ENCODE data around the gene ZNF516. TPM values are rescaled to one million over a fixed set of nuclear protein-coding genes. Genes with fewer than 3 reads are reported as not detected.

ZNF516 gene
- total and polyA plus RNA-seq, 2 of the 13 experiments (the other 11 are each of a cell fraction or from before 2014, with no cell fraction given): 16.6 to 18.7 TPM

GRCh38 chr18:76492669-76493212 lies 2.3 kb downstream of the ZNF516 start (continued):
- TF ChIP-seq ZMYM4 (CRISPR knock-in tag; IDR thresholded peaks at IDR 0.05) (no peak), TERF1 (CRISPR knock-in tag; IDR thresholded peaks at IDR 0.05) (no peak), ZNF639 (CRISPR knock-in tag; conservative IDR thresholded peaks at IDR 0.05) (0 out of 2 replicates have a peak, but pooled peaks have one; percentile 13), CHD4 (IDR thresholded peaks at IDR 0.05; ENCODE audit: borderline replicate concordance, low read length) (peak; percentile 89; the same call in 1 of the 2 replicates), KDM2A (CRISPR knock-in tag; IDR thresholded peaks at IDR 0.05; ENCODE audit: borderline replicate concordance, low read depth) (0 out of 2 replicates have a peak, but pooled peaks have one; percentile 45), ZNF564 (CRISPR knock-in tag; IDR thresholded peaks at IDR 0.05) (no peak; the same call in 1 of the 2 replicates), TFDP1 (CRISPR knock-in tag; IDR thresholded peaks at IDR 0.05; ENCODE audit: borderline replicate concordance) (peak; percentile 40; the same call in 1 of the 2 replicates), ZNF562 (CRISPR knock-in tag; IDR thresholded peaks at IDR 0.05; ENCODE audit: borderline replicate concordance) (no peak), TFAP4 (IDR thresholded peaks at IDR 0.05; ENCODE audit: borderline replicate concordance, low read depth) (peak; percentile 8; the same call in 1 of the 2 replicates), ZNF276 (CRISPR knock-in tag; IDR thresholded peaks at IDR 0.05; ENCODE audit: low read depth) (no peak), TOE1 (CRISPR knock-in tag; IDR thresholded peaks at IDR 0.05) (no peak), ZNF740 (CRISPR knock-in tag; IDR thresholded peaks at IDR 0.05) (no peak), CREB1 (IDR thresholded peaks at IDR 0.05) (peak; percentile 24; the same call in 1 of the 2 replicates), CREB1 (CRISPR knock-in tag; IDR thresholded peaks at IDR 0.05) (no peak), ZNF777 (CRISPR knock-in tag; IDR thresholded peaks at IDR 0.05) (no peak), RXRB (CRISPR knock-in tag; IDR thresholded peaks at IDR 0.05; ENCODE audit: borderline replicate concordance) (no peak), HOXA3 (CRISPR knock-in tag; IDR thresholded peaks at IDR 0.05) (0 out of 2 replicates have a peak, but pooled peaks have one; percentile 45), GFI1 (CRISPR knock-in tag; IDR thresholded peaks at IDR 0.05; ENCODE audit: borderline replicate concordance) (peak; percentile 71; the same call in 1 of the 2 replicates), ELF1 (CRISPR knock-in tag; IDR thresholded peaks at IDR 0.05) (peak; percentile 30; the same call in 1 of the 2 replicates), USF2 (IDR thresholded peaks at IDR 0.05; ENCODE audit: low read depth, low read length) (no peak), USF2 (CRISPR knock-in tag; IDR thresholded peaks at IDR 0.05; ENCODE audit: borderline replicate concordance) (no peak)
